HG03175 (cell line): ENCODE measurements around the gene MT1M.

Experiments
- ATAC-seq: cut with Tn5 transposase; IDR thresholded peaks from one replicate; pipeline ENCODE4 v1.9.1; 2021; ENCODE audit warnings: mild to moderate bottlenecking, moderate library complexity; ENCODE audit not compliant: unreplicated experiment

Gene MT1M

DNA sequence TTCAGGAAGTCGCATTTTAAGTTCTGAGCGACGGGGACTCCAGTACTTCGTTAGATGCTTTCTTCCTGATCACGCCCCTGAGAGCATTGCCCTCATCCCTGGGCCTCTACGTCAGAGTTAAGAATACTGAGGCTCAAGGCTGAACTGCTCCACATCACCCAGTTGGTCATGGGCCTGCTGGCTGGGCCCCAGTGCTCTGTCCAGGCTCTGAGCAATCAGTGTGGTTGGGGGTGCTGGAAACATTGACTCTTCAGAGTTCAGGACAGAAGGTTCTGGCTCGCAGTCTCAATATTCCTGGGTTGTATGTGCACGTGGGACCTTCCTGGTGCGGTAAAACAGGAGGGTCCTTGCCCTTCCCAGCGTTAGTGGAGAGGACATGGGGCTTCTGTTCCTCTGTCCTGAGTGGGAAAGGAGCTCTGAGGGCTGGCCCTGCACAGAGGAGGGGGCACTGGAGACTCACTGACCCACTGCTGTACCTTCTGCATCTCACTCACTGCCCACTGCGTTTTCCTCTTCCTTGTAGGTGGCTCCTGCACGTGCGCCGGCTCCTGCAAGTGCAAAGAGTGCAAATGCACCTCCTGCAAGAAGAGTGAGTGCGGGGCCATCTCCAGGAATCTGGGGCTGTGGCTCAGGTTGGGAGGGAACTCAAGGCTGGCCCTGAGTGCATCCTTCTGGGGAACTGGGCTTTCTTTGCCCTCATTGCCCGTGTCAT is 6.4 kb upstream of the MT1M start:
- peak; percentile 9 for ATAC-seq

DNA sequence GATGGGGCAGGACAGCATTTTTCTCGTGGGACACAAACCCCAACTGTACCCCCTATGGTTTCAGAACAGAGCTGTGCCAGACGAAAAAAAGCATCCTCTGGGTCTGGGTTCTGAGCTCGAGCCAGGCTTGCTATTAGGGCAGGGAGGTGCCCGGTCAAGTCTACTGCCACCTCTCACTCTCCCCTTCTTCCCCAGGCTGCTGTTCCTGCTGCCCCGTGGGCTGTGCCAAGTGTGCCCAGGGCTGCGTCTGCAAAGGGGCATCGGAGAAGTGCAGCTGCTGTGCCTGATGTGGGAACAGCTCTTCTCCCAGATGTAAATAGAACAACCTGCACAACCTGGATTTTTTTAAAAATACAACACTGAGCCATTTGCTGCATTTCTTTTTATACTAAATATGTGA is 5.8 kb upstream of the MT1M start:
- ATAC-seq: no peak

DNA sequence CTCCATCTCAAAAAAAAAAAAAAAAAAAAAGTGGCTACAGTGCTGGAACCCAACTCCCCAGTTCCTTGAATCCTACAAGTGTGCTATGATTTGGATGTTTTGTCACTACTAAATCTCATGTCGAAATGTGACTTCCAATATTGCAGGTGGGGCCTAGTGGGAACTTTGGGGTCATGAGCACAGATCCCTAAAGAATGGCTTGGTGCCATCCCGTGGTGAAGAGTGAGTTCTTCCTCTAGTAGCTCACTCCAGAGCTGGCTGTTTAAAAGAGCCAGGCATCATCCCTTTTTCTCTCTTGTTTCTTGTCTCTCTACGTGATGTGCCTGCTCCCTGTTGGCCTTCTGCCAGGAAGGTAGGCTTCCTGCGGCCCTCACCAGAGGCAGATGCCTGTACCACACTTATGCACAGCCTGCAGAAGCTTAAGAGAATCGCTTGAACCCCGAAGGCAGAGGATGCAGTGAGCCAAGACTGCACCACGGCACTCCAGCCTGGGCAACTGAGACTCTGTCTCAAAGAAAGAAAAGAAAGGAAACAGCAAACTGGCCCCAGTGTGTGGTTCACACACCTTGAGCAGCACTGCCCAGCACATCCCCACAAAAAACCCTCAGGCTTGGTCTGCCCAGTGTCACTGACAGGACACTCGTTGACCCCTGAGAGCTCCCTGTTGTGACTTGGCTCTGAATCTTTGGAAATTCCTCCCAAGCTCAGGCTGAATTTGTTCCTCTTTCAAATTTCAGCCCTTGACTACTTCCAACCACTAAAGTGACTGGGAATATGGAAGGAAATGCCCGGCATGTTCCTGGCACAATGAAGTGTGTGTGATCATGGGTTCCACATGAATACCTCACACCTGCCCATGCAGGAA is 3.7 kb upstream of the MT1M start:
- ATAC-seq: no peak

DNA sequence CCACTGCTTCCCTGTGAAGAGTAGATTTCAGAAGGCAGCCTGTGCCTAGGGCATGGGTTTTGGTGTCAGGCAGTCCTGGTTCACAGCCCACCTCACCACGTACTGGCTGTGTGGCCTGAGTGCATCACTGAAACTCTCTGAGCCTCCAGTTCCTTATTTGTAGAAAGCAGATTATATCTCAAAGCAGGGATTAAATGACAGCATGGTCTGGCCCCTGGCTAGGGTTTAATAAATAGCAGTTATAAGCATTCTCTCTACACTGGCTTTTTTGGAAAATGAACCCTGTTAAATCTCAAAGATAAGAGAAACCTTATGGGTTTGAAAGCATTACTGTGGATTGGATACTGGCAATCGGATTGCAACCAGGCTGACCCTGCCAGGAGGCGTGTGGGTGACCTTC is 2.9 kb upstream of the MT1M start:
- ATAC-seq: no peak

DNA sequence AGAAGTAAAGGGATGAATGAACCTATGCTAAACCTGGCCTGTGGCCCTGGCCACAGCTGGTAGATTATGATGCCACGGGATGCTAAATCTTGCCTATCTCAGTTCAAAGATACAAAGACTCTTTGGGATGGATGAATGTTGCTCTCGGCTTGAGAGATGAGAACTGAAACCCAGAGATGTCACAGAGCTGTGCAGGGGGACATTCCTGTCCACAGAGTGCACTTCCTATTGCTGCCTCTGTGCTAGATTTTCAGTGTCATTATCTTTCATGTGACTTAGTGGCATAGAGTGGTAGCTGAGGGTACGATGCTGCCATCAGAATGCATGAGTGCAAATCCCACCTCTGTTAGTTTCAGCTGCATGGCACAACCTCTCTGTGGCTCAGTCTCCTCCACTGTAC is 2.3 kb upstream of the MT1M start:
- ATAC-seq: peak; percentile 68

DNA sequence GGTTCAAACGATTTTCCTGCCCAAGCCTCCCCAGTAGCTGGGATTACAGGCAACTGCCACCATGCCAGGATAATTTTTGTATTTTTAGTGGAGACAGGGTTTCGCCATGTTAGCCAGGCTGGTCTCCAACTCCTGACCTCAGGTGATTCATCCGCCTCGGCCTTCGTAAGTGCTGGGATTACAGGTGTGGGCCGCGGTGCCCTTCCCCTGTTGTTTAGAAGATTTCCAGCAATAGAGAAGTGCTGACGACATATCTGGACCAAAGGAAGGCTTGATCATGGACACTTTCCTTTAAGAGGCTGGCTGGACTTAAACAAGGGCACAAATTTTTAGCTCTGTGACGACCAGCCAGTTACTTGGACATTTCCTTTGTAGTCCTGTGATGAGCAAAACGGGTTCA is 1.3 kb upstream of the MT1M start:
- no peak for ATAC-seq

DNA sequence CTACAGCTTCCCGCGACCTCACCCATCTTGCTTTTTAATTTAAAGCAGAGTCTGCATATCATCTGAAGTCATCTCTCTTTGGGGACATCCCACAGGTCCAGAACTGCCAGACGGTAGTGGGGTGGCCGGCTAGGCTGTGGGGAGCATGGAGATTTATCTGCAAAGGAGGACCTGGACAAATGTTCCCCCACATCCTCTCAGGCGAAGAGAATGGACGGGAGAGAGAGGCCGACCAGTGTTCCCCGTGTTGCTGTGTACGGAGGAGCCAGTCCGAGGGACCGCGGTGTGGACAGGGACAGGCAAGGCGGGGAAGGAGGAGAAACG is 665 bp upstream of the MT1M start:
- no peak for ATAC-seq

DNA sequence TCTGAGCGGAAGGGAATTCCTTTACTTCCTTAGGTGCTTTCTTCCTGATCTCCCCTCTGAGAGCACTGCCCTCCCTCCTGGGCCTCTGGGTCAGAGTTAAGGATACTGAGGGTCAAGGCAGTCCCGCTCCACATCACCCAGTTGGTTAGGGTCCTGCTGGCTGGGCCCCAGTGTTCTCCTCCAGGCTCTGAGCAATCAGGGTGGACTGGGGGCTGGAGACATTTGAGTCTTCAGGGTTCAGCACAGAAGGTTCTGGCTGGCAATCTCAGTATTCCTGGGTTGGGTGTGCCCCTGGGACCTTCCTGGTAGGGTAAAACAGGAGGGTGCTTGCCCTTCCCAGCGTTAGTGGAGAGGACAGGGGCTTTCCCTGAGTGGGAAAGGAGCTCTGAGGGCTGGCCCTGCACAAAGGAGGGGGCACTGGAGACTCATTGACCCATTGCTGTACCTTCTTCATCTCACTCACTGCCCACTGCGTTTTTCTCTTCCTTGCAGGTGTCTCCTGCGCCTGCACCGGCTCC is 448 bp downstream of the MT1M start:
- no peak for ATAC-seq

DNA sequence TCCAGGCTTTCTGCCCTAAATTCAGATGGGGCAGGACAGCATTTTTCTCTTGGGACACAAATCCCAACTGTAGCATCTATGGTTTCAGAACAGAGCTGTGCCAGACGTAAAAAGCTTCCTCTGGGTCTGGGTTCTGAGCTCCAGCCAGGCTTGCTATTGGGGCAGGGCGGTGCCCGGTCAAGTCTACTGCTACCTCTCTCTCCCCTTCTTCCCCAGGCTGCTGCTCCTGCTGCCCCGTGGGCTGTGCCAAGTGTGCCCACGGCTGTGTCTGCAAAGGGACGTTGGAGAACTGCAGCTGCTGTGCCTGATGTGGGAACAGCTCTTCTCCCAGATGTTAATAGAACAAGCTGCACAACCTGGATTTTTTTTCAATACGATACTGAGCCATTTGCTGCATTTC is 1.1 kb downstream of the MT1M start:
- no peak for ATAC-seq

DNA sequence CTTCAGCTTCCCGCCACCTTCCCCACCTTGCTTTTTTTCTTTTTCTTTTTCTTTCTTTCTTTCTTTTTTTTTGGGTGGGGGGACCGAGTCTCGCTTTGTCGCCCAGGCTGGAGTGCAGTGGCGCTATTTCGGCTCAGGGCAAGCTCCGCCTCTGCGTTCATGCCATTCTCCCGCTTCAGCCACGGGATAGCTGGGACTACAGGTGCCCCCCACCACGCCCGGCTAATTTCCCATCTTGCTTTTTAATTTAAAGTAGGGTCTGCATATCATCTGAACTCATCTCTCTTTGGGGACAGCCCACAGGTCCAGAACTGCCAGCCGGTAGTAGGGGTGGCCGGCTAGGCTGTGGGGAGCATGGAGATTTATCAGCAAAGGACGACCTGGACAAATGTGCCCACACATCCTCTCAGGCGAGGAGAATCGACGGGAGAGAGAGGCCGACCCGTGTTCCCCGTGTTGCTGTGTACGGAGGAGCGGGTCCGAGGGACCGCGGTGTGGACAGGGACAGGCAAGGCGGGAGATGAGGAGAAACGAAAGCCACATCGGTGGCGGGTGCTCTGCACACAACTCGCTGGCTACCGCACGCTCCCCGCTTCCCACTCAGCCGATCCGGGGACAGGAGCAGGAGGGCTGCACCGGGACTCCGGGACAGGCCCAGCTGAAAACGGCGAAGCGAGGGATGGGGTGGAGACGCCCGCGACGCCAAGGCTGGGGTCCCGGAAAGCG is 2.4 kb downstream of the MT1M start:
- no peak for ATAC-seq

DNA sequence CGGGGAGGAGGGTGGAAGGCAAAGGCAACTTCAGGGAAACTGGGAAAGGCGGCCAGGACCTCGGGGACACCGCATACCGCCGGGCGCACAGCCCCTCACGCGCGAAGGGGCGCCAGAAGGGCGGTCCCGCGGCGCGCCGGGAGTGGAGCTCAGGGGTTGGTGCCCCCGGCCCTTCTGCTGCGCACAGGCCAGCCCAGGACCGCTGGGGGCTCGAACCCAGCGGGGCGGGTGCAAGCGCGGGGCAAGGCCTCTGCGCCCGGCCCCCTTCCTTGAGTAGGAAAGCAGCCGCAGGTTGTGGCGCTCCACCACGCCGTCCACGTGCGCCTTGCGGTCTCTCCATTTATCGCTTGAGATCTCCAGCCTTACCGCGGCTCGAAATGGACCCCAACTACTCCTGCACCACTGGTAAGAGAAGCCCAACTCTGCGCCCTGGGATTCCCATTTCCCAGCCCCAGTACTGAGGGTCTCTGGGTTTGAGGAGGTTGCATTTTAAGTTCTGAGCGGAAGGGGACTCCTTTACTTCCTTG is 3.0 kb downstream of the MT1M start:
- no peak for ATAC-seq

DNA sequence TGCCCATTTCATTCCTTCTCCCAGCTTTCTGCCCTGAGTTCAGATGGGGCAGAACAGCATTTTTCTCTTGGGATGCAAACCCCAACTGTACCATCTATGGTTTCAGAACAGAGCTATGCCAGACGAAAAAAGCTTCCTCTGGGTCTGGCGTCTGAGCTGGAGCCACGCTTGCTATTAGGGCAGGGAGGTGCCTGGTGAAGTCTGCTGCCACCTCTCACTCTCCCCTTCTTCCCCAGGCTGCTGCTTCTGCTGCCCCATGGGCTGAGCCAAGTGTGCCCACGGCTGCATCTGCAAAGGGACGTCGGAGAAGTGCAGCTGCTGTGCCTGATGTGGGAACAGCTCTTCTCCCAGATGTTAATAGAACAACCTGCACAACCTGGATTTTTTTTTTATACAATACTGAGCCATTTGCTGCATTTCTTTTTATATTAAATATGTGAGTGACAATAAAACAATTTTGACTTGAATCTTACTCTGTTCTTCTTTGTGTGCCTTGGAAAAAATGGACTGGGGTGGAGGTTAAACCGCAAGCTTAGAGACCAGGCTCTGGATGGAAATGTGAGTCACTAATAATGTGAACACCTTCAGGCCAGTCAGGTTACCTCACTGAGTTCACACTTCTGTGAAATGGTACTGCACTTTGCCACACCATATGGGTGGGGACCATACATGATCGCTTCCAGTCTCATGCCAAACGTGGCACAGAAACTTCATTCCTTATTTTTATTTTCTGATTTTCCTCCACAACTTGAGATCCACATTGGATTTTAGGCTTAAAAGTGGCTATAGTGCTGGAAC is 4.4 kb downstream of the MT1M start:
- ATAC-seq: no peak

DNA sequence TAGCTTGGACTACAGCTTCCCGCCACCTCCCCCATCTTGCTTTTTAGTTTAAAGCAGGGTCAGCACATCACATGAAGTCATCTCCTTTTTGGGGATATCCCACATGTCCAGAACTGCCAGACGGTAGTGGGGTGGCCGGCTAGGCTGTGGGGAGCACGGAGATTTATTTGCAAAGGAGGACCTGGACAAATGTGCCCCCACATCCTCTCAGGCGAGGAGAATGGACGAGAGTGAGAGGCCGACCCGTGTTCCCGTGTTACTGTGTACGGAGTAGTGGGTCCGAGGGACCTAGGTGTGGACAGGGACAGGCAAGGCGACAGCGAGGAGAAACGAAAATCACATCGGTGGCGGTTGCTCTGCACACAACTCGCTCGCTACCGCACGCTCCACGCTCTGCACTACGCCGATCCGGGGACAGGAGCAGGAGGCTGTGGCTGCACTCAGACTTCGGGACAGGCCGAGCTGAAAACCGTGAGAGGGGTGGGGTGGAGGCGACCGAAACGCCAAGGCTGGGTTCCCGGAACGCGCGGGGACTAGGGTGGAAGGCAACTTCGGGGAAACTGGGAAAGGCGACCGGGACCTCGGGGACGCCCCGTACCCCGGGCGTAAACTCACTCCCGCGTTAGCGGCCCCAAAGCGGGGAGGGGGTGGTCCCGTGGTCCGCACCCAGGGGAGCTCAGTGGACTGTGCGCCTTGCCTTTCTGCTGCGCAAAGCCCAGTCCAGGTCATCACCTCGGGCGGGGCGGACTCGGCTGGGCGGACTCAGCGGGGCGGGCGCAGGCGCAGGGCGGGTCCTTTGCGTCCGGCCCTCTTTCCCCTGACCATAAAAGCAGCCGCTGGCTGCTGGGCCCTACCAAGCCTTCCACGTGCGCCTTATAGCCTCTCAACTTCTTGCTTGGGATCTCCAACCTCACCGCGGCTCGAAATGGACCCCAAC is 5.6 kb downstream of the MT1M start, which contains the start of gene MT1A:
TSS of gene MT1A (plus strand) at position 853 of the 937 bp plus-strand sequence. CDS start at position 926, 73 bp downstream.
- ATAC-seq: no peak

DNA sequence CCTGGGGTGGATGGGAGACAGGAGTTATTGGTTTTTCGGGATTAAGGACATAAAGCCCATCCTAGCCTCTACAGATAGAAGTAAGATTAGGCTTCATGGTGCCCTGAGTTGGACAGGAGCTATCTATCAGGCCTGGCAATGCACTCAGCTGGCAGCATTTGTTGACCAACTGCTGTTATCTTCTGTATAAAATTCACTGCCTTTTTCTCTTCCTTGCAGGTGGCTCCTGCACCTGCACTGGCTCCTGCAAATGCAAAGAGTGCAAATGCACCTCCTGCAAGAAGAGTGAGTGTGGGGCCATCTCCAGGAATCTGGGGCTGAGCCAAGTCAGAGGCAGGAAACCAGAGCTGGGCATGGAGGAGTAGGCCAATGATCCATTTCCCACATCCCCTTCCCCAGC is 6.6 kb downstream of the MT1M start:
- no peak for ATAC-seq

DNA sequence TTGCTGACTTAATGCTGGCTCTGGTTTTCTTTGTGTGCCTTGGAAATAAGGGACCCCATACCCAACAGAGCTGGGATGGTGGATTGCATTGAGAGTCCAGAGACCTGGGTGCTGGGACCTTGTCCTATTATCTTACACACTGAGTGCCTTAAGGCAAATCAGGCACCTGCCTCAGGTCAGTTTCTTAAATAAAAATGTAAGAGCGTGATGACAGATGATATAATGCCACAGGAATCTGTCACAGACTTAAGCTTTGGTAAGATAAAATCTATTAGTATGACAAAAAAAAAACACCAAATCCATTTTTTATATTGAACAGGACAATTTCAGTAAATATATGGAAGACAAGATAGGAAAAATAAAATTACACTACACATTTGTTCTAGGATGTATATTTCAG is 7.6 kb downstream of the MT1M start:
- no peak for ATAC-seq

DNA sequence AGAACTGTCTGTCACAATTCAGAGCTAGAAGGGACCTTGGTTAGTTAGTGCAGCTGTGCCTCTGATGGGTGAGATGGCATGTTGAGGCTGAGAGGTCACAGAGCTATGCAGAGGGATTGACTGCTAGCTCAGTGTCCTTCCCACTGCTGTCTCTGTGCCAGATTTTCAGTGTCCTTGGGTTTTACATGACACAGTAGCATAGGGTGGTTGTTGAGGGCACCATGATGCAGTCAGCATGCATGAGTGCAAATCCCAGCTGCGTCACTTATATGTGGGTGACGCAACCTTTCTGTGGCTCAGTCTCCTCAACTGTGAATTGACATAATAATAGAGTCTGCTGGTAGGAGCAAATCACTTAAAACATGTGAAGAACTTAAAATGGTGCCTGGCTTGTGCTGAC is 8.7 kb downstream of the MT1M start:
- ATAC-seq: no peak

DNA sequence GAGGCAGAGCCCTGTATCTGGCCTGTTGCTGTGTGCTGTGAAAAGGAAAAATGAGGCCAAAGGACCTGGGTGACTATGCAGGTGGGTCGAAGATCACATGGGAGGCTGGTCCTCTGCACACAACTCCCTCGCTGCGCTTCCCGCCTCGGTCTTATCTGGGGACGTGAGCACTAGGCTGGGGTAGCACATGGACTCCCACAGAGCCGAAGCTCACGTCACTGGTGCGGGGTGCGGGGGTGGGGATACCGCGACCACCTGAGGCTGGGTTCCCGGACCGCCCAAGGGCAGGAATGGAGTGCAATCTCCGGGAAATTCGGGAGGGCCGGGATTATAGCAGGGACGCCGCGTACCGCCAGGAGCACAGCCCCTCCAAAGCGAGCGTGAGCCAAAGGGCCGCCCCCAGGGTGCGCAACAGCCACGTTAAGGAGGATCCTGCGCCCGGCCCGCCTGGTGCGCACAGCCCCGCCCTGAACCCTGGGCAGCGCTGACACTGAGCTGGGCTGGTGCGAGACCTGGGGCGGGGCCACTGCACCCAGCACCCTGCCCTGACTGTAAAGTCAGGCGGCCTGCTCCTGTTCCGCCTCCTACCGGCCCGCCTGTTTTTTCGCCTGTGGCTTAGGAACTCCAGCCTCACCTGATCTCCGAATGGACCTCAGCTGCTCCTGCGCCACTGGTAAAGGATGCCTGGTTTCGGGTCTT is 10.8 kb downstream of the MT1M start:
- ATAC-seq: peak; percentile 73

DNA sequence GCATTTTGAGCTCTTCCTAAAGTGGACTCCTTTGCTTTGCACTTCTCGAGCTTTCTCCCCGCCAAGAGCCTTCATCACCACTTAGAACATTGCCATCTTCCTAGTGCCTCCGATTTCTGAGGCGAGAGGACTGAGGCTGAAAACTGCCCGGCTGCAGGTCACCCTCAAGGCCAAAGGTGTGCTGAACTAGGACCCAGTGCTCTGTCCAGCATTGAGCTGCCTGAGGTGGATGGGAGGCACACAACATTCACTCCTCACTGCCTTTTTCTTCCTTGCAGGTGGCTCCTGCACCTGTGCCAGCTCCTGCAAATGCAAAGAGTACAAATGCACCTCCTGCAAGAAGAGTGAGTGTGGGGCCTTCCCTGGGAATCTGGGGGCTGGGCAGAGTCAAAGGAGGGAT is 11.4 kb downstream of the MT1M start:
- no peak for ATAC-seq

DNA sequence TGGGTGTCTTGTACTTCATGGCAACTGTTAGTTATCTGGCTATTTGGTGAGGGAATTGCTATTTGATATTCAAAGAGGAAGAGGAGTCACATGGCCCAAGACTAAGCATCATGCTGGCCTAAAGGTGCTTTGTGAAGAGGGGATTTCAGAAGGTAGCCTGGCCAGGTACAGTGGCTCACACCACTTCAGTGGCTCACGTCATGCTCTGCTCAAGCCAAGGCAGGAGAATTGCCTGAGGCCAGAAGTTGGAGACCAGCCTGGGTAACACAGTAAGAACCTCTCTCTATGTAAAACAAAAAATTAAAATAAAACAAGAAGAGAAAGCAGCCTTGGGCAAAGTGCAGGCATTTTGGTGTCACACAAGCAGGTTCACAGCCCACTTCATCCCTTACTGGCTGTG is 12.9 kb downstream of the MT1M start:
- ATAC-seq: no peak
